Measurements from ENCODE around the gene CEP97.
"Not testable (repeated sequence)": the region's sequence is repeated elsewhere in the genome, so short reads cannot be mapped to it uniquely, and the experiment has no call there.

The CEP97 gene

GRCh38 chr3:101702726-101703125 is 21.7 kb upstream of the CEP97 start:
- no peak for DNase-seq (ENCODE audit: low read depth in 1 of 2, low spot score in 1 of 2)

- no peak for DNase-seq (ENCODE audit: low read depth in 1 of 2, low spot score in 1 of 2)
Measured at GRCh38 chr3:101703169-101703568, 21.2 kb upstream of the CEP97 start.

GRCh38 chr3:101704639-101705038 is 19.8 kb upstream of the CEP97 start:
- not testable (repeated sequence) for DNase-seq (ENCODE audit: low read depth in 1 of 2, low spot score in 1 of 2)

GRCh38 chr3:101709126-101709525 is 15.3 kb upstream of the CEP97 start:
- DNase-seq (ENCODE audit: low read depth in 1 of 2, low spot score in 1 of 2), result no peak

- no peak for DNase-seq (ENCODE audit: low read depth in 1 of 2, low spot score in 1 of 2)
Measured at GRCh38 chr3:101718455-101718854, 6.0 kb upstream of the CEP97 start.

GRCh38 chr3:101719604-101720185 is 4.7 kb upstream of the CEP97 start:
- no peak for DNase-seq (ENCODE audit: low read depth in 1 of 2, low spot score in 1 of 2)

GRCh38 chr3:101720851-101721840 is 3.3 kb upstream of the CEP97 start:
- DNase-seq (ENCODE audit: low read depth in 1 of 2, low spot score in 1 of 2), result no peak

- DNase-seq (ENCODE audit: low read depth in 1 of 2, low spot score in 1 of 2), result no peak
Measured at GRCh38 chr3:101722394-101723173, 1.8 kb upstream of the CEP97 start.

- DNase-seq (ENCODE audit: low read depth in 1 of 2, low spot score in 1 of 2), result no peak
Measured at GRCh38 chr3:101725194-101725889, 928 bp downstream of the CEP97 start.

GRCh38 chr3:101725890-101726275 is 1.5 kb downstream of the CEP97 start:
- DNase-seq (ENCODE audit: low read depth in 1 of 2, low spot score in 1 of 2), result no peak

- no peak for DNase-seq (ENCODE audit: low read depth in 1 of 2, low spot score in 1 of 2)
Measured at GRCh38 chr3:101729586-101729985, 5.2 kb downstream of the CEP97 start.

GRCh38 chr3:101730839-101731238 is 6.4 kb downstream of the CEP97 start:
- DNase-seq (ENCODE audit: low read depth in 1 of 2, low spot score in 1 of 2), result no peak

- DNase-seq (ENCODE audit: low read depth in 1 of 2, low spot score in 1 of 2), result no peak
Measured at GRCh38 chr3:101732240-101732641, 7.8 kb downstream of the CEP97 start.

GRCh38 chr3:101735833-101736232 is 11.4 kb downstream of the CEP97 start:
- no peak for DNase-seq (ENCODE audit: low read depth in 1 of 2, low spot score in 1 of 2)

GRCh38 chr3:101741914-101742313 is 17.5 kb downstream of the CEP97 start:
- DNase-seq (ENCODE audit: low read depth in 1 of 2, low spot score in 1 of 2), result not testable (repeated sequence)

- no peak for DNase-seq (ENCODE audit: low read depth in 1 of 2, low spot score in 1 of 2)
Measured at GRCh38 chr3:101744811-101745210, 20.4 kb downstream of the CEP97 start.

- DNase-seq (ENCODE audit: low read depth in 1 of 2, low spot score in 1 of 2), result not testable (repeated sequence)
Measured at GRCh38 chr3:101745934-101746333, 21.5 kb downstream of the CEP97 start.

- peak in 1 of 2 donors; percentile 17 for DNase-seq (ENCODE audit: low read depth in 1 of 2, low spot score in 1 of 2)
Measured at GRCh38 chr3:101753386-101754113, 29.1 kb downstream of the CEP97 start.

- no peak for DNase-seq (ENCODE audit: low read depth in 1 of 2, low spot score in 1 of 2)
Measured at GRCh38 chr3:101758224-101758623, 33.8 kb downstream of the CEP97 start.

- no peak for DNase-seq (ENCODE audit: low read depth in 1 of 2, low spot score in 1 of 2)
Measured at GRCh38 chr3:101762041-101762646, 37.7 kb downstream of the CEP97 start.
